Loucy (cell line): ENCODE measurements around the gene ZFHX3.

Experiments
- H2AFZ ChIP-seq: fragments of 200-600 bp; sonication (generic); 2 replicates; pipeline ENCODE4 v1.6.0; 2016; ENCODE audit warnings: antibody characterized with exemption, mild to moderate bottlenecking, low read length, moderate library complexity
- H3F3A ChIP-seq: fragments of 200-600 bp; 2 replicates; pipeline ENCODE4 v1.6.0; 2016; ENCODE audit warnings: antibody characterized with exemption, low read depth, mild to moderate bottlenecking
- H3K27me3 ChIP-seq: fragments of 200-600 bp; sonication (generic); 2 replicates; pipeline ENCODE4 v1.6.1; 2014; ENCODE audit warnings: low read length, mild to moderate bottlenecking; ENCODE audit not compliant: insufficient read depth, poor library complexity, severe bottlenecking
- H3K36me3 ChIP-seq: fragments of 200-600 bp; sonication (generic); 2 replicates; pipeline ENCODE4 v1.6.1; 2016; ENCODE audit warnings: low read length; ENCODE audit not compliant: insufficient read depth
- H3K4me1 ChIP-seq: fragments of 200-600 bp; sonication (generic); 2 replicates; pipeline ENCODE4 v1.5.1; 2014; ENCODE audit warnings: low read length, mild to moderate bottlenecking; ENCODE audit not compliant: insufficient read depth, poor library complexity, severe bottlenecking
- H3K4me2 ChIP-seq: fragments of 200-600 bp; sonication (generic); 2 replicates; pipeline ENCODE4 v1.6.0; 2014; ENCODE audit warnings: antibody characterized with exemption, low read length, low read depth, mild to moderate bottlenecking; ENCODE audit not compliant: poor library complexity, severe bottlenecking
- H3K4me3 ChIP-seq: fragments of 200-600 bp; sonication (generic); 2 replicates; pipeline ENCODE4 v1.5.1; 2014; ENCODE audit warnings: low read length, mild to moderate bottlenecking, mixed read lengths; ENCODE audit not compliant: poor library complexity, severe bottlenecking
- H3K79me2 ChIP-seq: fragments of 200-600 bp; sonication (generic); 2 replicates; pipeline ENCODE4 v1.6.1; 2014; ENCODE audit warnings: low read length; ENCODE audit not compliant: insufficient read depth
- H3K9ac ChIP-seq: fragments of 200-600 bp; sonication (generic); 2 replicates; pipeline ENCODE4 v1.6.0; 2014; ENCODE audit warnings: mild to moderate bottlenecking, low read depth, low read length, moderate library complexity; ENCODE audit not compliant: poor library complexity, severe bottlenecking
- H3K9me2 ChIP-seq: fragments of 200-600 bp; sonication (generic); replicated peaks from 2 replicates; pipeline ENCODE4 v1.6.1; 2016; ENCODE audit warnings: low read depth, low read length, mixed read lengths
- H3K9me3 ChIP-seq: fragments of 200-600 bp; sonication (generic); 2 replicates; pipeline ENCODE4 v1.6.1; 2014; ENCODE audit warnings: mild to moderate bottlenecking, antibody characterized with exemption, low read length, low read depth; ENCODE audit not compliant: insufficient read depth
- H4K20me1 ChIP-seq: fragments of 200-600 bp; sonication (generic); 2 replicates; pipeline ENCODE4 v1.6.0; 2014; ENCODE audit warnings: antibody characterized with exemption, low read length, mild to moderate bottlenecking; ENCODE audit not compliant: insufficient read depth, poor library complexity, severe bottlenecking
- CTCF ChIP-seq: fragments of 200-600 bp; sonication (generic); conservative IDR thresholded peaks from 2 replicates; pipeline ENCODE4 v1.5.1; 2014; ENCODE audit warnings: mild to moderate bottlenecking, antibody characterized with exemption, low read length
- EZH2phosphoT487 ChIP-seq: fragments of 200-600 bp; IDR thresholded peaks from 2 replicates; pipeline ENCODE4 v1.6.1; 2018; ENCODE audit warnings: antibody characterized with exemption, mild to moderate bottlenecking, moderate library complexity, borderline replicate concordance

ZFHX3 gene

GRCh38 chr16:72815348-72816318, 232.3 kb downstream of the ZFHX3 start:
- Histone ChIP-seq H4K20me1 (no peaks in the 10 kb centered on the region), H3K9ac (no peak overlapping the region), H2AFZ (no peak overlapping the region), H3K27me3 (no peaks in the 10 kb centered on the region), H3K79me2 (no peaks in the 10 kb centered on the region), H3K4me3 (no peak overlapping the region), H3K4me1 (no peaks in the 10 kb centered on the region), H3K9me3 (no peaks in the 10 kb centered on the region), H3F3A (no peaks in the 10 kb centered on the region), H3K4me2 (no peak overlapping the region), H3K9me2 (no peaks in the 10 kb centered on the region), H3K36me3 (peaks cover 6% of the 10 kb centered on the region; the same call in 1 of the 2 replicates)
- TF ChIP-seq EZH2phosphoT487: no peak
- TF ChIP-seq CTCF: no peak

GRCh38 chr16:72814226-72814625, 233.7 kb downstream of the ZFHX3 start:
- no peaks in the 10 kb centered on the region for H3F3A ChIP-seq
- no peaks in the 10 kb centered on the region for H3K27me3 ChIP-seq
- no peaks in the 10 kb centered on the region for H4K20me1 ChIP-seq
- H3K4me2 ChIP-seq: no peak overlapping the region
- no peak overlapping the region for H3K9ac ChIP-seq
- H3K4me1 ChIP-seq: no peaks in the 10 kb centered on the region
- peaks cover 6% of the 10 kb centered on the region; the same call in 1 of the 2 replicates for H3K36me3 ChIP-seq
- no peaks in the 10 kb centered on the region for H3K9me2 ChIP-seq
- no peaks in the 10 kb centered on the region for H3K9me3 ChIP-seq
- TF ChIP-seq CTCF (no peak), EZH2phosphoT487 (no peak)
- H2AFZ ChIP-seq: no peak overlapping the region
- no peaks in the 10 kb centered on the region for H3K79me2 ChIP-seq
- H3K4me3 ChIP-seq: no peak overlapping the region

GRCh38 chr16:72812672-72813071, 235.3 kb downstream of the ZFHX3 start:
- H3K27me3 ChIP-seq: no peaks in the 10 kb centered on the region
- TF ChIP-seq CTCF (no peak), EZH2phosphoT487 (no peak)
- H3K9ac ChIP-seq: no peak overlapping the region
- H3K36me3 ChIP-seq: peaks cover 6% of the 10 kb centered on the region; the same call in 1 of the 2 replicates
- H3K79me2 ChIP-seq: no peaks in the 10 kb centered on the region
- no peaks in the 10 kb centered on the region for H3F3A ChIP-seq
- no peaks in the 10 kb centered on the region for H3K9me2 ChIP-seq
- H4K20me1 ChIP-seq: no peaks in the 10 kb centered on the region
- no peaks in the 10 kb centered on the region for H3K4me1 ChIP-seq
- no peak overlapping the region for H2AFZ ChIP-seq
- H3K4me2 ChIP-seq: no peak overlapping the region
- no peak overlapping the region for H3K4me3 ChIP-seq
- no peaks in the 10 kb centered on the region for H3K9me3 ChIP-seq
